Measurements from ENCODE around the gene CCSER1.
"Not testable (repeated sequence)": the region's sequence is repeated elsewhere in the genome, so short reads cannot be mapped to it uniquely, and the experiment has no call there.

CCSER1 gene

DNA sequence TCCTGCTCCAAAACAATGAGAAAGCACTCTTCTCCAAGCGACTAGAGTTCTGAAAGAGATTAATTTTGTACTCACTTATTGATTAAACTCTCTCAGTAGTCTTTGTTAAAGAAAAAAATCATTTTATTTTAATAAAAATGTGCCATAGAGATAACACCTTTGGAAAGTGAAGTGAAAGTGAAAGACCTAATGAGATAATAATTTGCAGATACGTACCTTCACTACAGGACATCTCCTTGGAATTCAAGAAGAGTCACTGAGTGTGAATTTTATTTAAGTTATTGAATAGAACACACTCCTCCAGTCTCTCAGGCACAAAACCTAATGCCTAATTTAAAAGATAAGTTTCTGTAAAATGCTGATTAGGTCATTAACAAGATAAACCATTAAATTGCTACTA lies 1106.0 kb downstream of the CCSER1 start:
- Mint-ChIP-seq H3K4me3 (no peak overlapping the region), H3K27ac (no peak overlapping the region), H3K4me1 (no peaks in the 10 kb centered on the region), H3K36me3 (no peaks in the 10 kb centered on the region), H3K9me3 (peaks cover 7% of the 10 kb centered on the region)
- ATAC-seq (no peak), DNase-seq (ENCODE audit: low spot score in 2 of 2) (no peak)

DNA sequence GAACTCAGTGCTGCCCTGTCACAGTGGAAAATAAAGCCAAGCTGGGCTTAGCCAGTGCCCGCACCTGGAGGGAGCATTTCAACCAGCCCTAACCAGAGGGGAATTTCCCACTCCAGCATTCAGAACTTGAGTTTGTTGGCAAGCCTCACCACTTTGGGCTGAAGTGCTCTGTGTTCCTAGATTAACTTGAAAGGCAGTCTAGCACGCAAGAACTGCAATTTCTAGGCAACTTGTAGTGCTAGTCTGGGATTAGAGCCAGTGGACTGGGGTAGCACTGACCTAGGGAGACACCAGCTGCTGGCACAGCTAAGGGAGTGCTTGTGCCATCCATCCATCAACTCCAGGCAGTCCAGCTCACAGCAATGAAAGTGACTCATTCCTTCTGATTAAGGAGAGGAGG lies 1115.9 kb downstream of the CCSER1 start:
- peaks cover 18% of the 10 kb centered on the region for H3K9me3 Mint-ChIP-seq
- DNase-seq (ENCODE audit: low spot score in 2 of 2) (no peak), ATAC-seq (peak; percentile 19)
- no peaks in the 10 kb centered on the region for H3K36me3 Mint-ChIP-seq
- no peaks in the 10 kb centered on the region for H3K4me1 Mint-ChIP-seq
- no peak overlapping the region for H3K4me3 Mint-ChIP-seq
- H3K27ac Mint-ChIP-seq = no peak overlapping the region

DNA sequence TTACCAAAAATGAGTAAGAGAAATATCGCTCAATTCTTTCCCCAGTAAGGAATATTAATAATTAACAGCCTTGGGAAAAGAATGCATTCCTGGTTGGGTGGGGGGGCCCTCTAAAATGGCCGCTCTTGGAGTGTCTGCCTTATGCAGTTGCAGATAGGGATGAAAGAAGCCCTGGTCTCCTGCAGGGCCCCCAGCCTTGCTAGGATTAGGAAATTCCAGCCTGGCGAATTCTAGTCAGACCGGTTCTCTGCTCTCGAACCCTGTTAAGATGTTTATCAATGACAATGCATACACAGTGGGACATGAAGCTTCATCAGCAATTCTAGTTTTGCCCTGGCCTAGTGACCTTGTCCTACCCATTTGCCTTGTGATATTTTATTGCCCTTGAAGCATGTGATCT lies 1128.8 kb downstream of the CCSER1 start:
- DNase-seq (ENCODE audit: low spot score in 2 of 2) (no peak), ATAC-seq (no peak)
- no peaks in the 10 kb centered on the region for H3K4me1 Mint-ChIP-seq

DNA sequence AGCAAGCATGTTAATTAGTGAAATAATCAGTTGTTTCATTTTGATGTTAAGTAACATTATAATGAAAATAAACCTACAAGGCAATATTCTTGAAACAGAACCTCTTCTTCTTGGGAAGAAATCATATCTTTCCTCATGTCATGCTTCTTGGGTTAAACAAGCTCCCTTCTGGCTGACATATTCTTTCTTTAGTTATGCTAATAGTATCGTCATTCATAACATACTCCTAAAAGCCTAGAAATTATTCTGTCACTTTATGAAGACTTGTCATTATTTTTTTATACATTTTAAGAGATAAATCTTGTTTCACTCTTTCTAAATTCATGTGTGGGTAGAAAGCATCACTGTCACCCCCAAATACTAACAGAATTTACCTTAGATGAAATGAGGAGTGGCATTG lies 1129.6 kb downstream of the CCSER1 start:
- peaks cover 11% of the 10 kb centered on the region for H3K9me3 Mint-ChIP-seq
- H3K4me3 Mint-ChIP-seq = no peak overlapping the region
- no peaks in the 10 kb centered on the region for H3K36me3 Mint-ChIP-seq
- DNase-seq (ENCODE audit: low spot score in 2 of 2) (no peak), ATAC-seq (no peak)
- no peak overlapping the region for H3K27ac Mint-ChIP-seq
- H3K4me1 Mint-ChIP-seq = no peaks in the 10 kb centered on the region

More for the DNA sequence above, 1128.8 kb downstream of the CCSER1 start:
- Mint-ChIP-seq H3K9me3 (peaks cover 13% of the 10 kb centered on the region), H3K27ac (no peak overlapping the region), H3K4me3 (no peak overlapping the region), H3K36me3 (no peaks in the 10 kb centered on the region)

DNA sequence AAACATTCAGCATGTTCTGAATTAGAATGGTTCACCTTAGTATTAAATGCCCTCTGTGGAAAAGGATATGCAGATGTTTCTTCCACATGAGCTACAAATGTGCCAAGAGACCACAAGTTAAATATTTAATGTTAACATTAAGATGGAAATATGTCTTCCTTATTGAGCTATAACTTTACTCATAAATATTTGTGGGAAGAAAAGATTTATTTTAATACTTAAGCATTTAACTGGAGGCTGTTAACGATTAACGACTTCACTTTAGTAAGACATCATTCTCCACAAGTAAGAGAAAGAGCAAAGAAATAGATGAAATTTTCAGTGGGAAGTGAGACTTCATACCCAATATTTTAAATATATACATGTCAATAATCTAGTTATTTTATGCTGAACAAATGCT lies 1130.5 kb downstream of the CCSER1 start:
- ATAC-seq (no peak), DNase-seq (ENCODE audit: low spot score in 2 of 2) (no peak)
- Mint-ChIP-seq H3K27ac (no peak overlapping the region), H3K36me3 (no peaks in the 10 kb centered on the region), H3K9me3 (peaks cover 10% of the 10 kb centered on the region), H3K4me3 (no peak overlapping the region), H3K4me1 (no peaks in the 10 kb centered on the region)

DNA sequence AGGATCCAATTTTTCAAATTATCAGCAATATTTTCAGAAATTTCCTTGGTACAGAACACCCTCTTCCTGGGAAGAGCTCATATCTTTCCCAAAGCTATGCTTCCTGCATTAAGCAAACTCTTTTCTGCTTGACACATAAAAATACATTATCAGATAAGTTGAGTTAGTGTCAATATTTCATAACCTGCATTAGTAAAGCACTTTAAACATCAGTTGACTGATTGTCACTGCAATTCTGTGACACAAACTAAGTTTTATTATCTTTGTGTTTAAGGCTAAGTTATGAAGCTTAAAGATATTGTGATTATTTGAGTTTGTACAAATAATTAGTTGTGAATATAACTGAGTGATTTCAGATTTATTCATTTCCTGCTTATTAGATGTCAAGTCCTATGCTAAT lies 1131.1 kb downstream of the CCSER1 start:
- Mint-ChIP-seq H3K4me1 (no peaks in the 10 kb centered on the region), H3K9me3 (peaks cover 10% of the 10 kb centered on the region), H3K36me3 (no peaks in the 10 kb centered on the region), H3K4me3 (no peak overlapping the region), H3K27ac (no peak overlapping the region)
- no peak for DNase-seq (ENCODE audit: low spot score in 2 of 2)
- no peak for ATAC-seq

DNA sequence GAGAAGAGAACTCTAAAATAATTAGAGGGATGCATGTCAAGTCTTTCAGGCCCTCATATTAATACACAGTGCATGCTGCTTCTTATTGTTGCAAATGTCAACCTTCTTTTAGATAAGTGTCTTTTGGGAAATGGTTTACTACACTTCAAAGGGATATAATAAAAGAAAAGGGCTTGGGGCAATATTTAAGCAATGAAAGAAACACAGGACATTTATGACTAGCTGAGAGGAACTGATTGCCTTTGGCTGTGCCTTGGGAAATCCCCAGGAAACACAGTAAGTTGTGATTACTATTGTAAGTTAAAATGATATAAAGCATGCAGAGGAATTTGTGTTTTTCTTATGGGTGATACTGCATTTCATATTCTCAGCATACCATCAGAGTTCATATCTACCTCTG lies 1140.3 kb downstream of the CCSER1 start:
- Mint-ChIP-seq H3K36me3 (no peaks in the 10 kb centered on the region), H3K27ac (no peak overlapping the region), H3K9me3 (peaks cover 15% of the 10 kb centered on the region), H3K4me1 (no peaks in the 10 kb centered on the region), H3K4me3 (no peak overlapping the region)
- ATAC-seq = no peak
- no peak for DNase-seq (ENCODE audit: low spot score in 2 of 2)

DNA sequence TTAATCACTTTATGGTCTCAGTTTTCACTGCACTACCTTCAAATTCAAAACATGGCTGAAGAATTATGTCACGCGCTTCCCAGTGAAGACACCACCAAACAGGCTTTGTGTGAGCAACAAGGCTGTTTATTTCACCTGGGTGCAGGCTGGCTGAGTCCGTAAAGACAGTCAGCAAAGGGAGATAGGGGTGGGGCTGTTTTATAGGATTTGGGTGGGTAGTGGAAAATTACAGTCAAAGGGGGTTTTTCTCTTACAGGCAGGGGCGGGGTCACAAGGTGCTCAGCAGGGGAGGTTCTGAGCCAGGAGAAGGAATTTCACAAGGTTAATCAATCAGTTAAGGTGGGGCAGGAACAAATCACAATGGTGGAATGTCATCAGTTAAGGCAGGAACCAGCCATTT lies 1141.3 kb downstream of the CCSER1 start:
- H3K9me3 Mint-ChIP-seq = peaks cover 15% of the 10 kb centered on the region

DNA sequence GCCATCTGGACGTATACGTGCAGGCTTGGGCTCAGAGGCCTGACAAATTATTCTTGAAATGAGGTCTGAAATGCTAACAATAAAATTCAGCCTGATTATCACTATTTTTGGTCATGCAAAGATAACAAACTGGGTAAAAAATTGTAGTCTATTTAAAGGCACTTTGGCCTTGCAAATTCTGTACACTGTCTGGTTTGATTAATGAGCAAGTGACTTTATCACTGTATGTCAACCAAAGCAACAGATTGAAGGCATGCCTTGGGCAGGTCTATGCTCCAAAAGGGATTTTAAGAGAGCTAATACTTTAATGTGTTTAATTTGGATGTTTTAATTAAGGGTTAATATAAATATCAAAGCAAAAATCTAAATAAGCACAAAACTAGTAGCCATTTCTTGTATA lies 1141.7 kb downstream of the CCSER1 start:
- Mint-ChIP-seq H3K4me1 (no peaks in the 10 kb centered on the region), H3K4me3 (no peak overlapping the region), H3K27ac (no peak overlapping the region), H3K36me3 (no peaks in the 10 kb centered on the region), H3K9me3 (peaks cover 15% of the 10 kb centered on the region)
- no peak for ATAC-seq
- no peak for DNase-seq (ENCODE audit: low spot score in 2 of 2)

More for the DNA sequence above, 1141.3 kb downstream of the CCSER1 start:
- not testable (repeated sequence) for DNase-seq (ENCODE audit: low spot score in 2 of 2); H3K27ac Mint-ChIP-seq; H3K36me3 Mint-ChIP-seq; H3K4me1 Mint-ChIP-seq; H3K4me3 Mint-ChIP-seq; ATAC-seq

DNA sequence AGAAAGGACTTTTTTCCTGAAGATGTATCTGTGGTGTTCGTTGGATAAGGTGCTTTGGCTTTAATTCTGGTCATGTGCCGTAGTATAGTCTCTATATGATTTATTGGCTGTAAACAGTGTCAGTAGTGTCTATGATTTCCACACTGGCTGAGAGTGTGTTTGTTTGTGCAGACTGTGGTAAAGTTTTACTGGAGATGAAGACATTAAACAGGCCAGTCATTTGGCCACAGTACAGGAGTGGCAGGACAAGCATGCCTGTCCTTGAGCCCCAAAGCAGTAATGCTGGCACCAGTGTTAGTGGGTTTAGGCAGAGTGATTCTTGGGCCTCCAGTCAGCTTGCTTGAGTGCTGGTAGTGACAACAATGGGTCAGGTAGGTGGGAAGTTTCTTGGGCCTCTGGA lies 1152.7 kb downstream of the CCSER1 start:
- Mint-ChIP-seq H3K36me3 (no peaks in the 10 kb centered on the region), H3K27ac (no peak overlapping the region), H3K4me3 (no peak overlapping the region), H3K9me3 (peaks cover 25% of the 10 kb centered on the region), H3K4me1 (no peaks in the 10 kb centered on the region)
- DNase-seq (ENCODE audit: low spot score in 2 of 2) (no peak), ATAC-seq (no peak)

DNA sequence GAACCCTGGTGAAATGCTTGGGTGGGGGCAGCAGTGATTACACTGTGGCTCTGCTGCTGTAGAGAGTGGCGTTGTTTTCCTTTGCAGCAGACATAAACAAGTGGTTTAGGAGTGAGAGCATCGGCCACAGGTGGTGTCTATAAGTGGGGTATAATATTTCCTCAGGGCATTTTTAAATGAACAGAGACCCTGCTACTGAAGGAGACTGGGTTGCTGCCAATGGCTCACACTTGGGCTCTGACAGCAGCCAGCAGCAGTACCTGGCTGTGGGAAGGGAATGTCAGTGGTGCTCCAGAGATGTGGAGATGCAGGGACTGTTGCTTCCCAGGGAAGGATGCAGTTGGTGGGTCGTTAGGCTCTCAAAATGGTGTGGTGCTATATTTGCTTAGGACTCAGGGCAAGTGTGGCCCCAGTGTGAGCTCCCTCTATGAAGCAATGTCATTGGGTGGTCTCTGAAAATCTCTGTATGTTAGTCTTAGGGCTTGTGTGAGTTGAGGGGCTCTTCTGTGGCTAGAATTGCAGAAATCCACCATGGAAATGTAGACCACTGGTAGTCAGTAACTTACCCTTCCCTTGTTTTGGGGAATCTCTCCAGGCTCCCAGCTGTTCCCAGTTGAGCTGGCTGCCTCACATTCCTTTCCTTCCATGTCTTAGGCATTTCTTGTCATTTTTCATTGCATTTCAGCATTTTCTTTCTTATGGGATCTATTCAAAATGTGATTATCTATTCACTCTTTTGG lies 1153.5 kb downstream of the CCSER1 start:
- ATAC-seq (no peak), DNase-seq (ENCODE audit: low spot score in 2 of 2) (no peak)
- no peaks in the 10 kb centered on the region for H3K4me1 Mint-ChIP-seq
- peaks cover 19% of the 10 kb centered on the region for H3K9me3 Mint-ChIP-seq
- H3K27ac Mint-ChIP-seq = no peak overlapping the region
- no peaks in the 10 kb centered on the region for H3K36me3 Mint-ChIP-seq
- no peak overlapping the region for H3K4me3 Mint-ChIP-seq

DNA sequence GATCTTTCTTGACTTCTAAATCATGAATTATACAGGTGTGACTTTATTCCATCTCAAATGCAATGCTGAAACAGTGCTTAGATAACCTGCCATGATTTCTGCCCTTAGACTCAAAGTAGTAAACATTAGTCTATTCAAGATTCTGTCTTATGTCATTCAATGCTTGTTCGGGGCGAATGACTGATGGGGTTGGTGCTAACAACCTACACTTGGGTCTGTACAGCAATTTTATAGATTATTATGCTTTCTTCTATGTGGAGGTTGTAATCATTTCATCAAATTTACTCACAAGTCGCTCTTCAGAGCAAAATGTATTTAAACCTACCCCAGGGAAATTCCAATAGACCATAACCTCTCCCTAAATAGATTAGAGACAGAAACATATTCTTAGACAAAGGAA lies 1155.0 kb downstream of the CCSER1 start:
- H3K4me3 Mint-ChIP-seq = no peak overlapping the region
- ATAC-seq = no peak
- H3K9me3 Mint-ChIP-seq = peaks cover 19% of the 10 kb centered on the region
- no peaks in the 10 kb centered on the region for H3K4me1 Mint-ChIP-seq
- DNase-seq (ENCODE audit: low spot score in 2 of 2) = no peak
- no peaks in the 10 kb centered on the region for H3K36me3 Mint-ChIP-seq
- no peak overlapping the region for H3K27ac Mint-ChIP-seq

DNA sequence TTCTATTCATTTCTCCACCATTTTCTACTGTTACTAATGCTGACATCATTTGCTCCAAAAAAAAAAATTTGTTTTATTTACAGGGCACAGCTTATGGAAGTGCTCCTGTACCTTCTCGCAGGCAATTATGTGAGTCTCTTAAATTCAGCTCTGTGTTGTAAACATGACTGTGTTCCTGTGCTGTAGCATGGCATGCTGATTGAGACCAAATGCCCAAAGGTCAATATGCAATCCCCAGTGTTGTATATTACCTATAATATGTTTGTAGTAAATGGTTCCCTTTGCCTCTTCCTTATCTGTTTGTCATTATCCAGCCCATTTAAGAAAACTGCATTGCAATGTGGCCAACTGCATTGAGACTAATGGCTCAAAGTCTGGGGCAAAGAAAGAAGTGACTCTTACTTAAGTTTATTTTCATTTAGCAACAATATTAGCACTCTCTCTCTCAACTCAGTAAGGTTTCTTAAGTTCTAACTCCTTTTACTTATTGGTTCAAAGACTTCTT lies 1156.6 kb downstream of the CCSER1 start:
- Mint-ChIP-seq H3K4me3 (no peak overlapping the region), H3K9me3 (peaks cover 16% of the 10 kb centered on the region), H3K4me1 (no peaks in the 10 kb centered on the region), H3K27ac (no peak overlapping the region), H3K36me3 (no peaks in the 10 kb centered on the region)
- DNase-seq (ENCODE audit: low spot score in 2 of 2) (no peak), ATAC-seq (no peak)

DNA sequence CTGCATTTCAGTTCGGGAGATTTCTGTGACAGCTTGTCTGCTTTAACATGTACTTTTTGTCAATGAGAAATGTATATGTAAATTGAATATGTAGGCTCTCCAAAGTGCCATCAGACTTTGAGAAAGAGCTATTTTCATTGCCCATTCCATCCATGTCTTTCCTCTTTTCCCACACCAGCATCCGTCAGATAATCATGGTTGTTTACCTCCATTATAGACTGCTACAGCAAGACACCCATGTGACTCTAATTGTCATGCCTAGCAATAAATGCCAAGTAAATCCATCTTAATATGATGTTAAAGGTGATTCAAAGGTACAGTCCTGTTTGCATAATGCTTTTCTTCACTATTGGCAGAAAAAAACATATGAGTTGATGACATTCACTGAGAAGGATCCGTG lies 1157.3 kb downstream of the CCSER1 start:
- ATAC-seq (no peak), DNase-seq (ENCODE audit: low spot score in 2 of 2) (no peak)
- Mint-ChIP-seq H3K4me3 (no peak overlapping the region), H3K36me3 (no peaks in the 10 kb centered on the region), H3K27ac (no peak overlapping the region), H3K9me3 (peaks cover 18% of the 10 kb centered on the region), H3K4me1 (no peaks in the 10 kb centered on the region)

DNA sequence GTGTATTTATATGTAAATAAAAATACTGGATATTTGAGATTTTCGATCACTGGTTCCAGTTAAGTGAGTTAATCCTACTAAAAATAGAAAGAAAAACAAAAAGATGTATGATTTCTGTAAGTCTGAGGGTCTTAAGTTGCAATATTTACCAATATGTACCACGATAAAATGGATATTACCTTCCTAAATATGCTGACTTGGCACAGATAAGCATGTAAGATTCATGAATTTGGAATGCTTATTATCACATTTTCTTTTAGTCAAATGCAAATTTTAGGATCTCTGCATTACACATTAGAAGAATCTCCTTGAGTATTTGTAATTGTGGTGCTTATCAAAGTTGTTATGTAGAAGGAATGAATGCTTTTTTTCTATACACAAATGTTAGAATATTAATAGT lies 1158.3 kb downstream of the CCSER1 start:
- Mint-ChIP-seq H3K4me1 (no peaks in the 10 kb centered on the region), H3K27ac (no peak overlapping the region), H3K36me3 (no peaks in the 10 kb centered on the region), H3K4me3 (no peak overlapping the region), H3K9me3 (peaks cover 16% of the 10 kb centered on the region)
- ATAC-seq (no peak), DNase-seq (ENCODE audit: low spot score in 2 of 2) (no peak)

DNA sequence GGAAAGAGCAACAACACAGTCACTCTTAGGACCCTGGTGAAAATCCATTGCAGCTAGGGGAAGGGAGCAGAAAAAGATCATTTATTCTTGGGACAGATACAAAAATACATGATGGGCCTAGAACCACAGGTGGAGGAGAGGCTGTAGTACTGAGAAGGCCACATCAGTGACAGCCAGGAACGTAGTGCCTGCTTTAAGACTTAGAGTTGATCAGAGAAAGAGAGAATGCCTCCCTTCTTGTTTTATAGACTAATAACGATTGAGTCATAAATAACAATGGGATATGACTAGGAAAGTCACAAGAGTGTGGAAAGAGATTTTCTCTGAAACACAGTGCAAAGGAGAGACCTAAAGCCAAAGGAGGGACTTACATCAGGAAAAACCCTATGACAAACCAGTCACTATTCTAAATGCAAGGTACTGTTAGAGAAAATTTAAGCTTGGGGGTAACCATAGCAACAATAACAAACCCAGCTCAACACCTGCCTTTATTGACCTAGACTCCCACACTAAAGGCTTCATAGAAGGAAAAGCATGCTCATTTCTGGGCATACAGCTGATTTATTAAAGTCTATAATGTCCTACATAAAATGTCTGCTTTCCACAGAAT lies 1161.6 kb downstream of the CCSER1 start:
- Mint-ChIP-seq H3K4me3 (no peak overlapping the region), H3K9me3 (peaks cover 18% of the 10 kb centered on the region), H3K4me1 (no peaks in the 10 kb centered on the region), H3K36me3 (no peaks in the 10 kb centered on the region), H3K27ac (no peak overlapping the region)
- ATAC-seq (no peak), DNase-seq (ENCODE audit: low spot score in 2 of 2) (no peak)
